Spleen (tissue), 11 donors: ENCODE measurements around the gene RPRD2. TPM values are rescaled to one million over a fixed set of nuclear protein-coding genes. Genes with fewer than 3 reads are reported as not detected.

Source experiments
- DNase-seq: peaks from one replicate; pipeline ENCODE4 v3.0.0-alpha.2; 2020
- H3K27ac ChIP-seq, 8 donors: fragments of 200-600 bp; sonication (generic) in 7 of 8; 1 replicate in 4 of 8; 2 replicates in 4 of 8; pipeline versions ENCODE4 v1.5.0 to v1.8.0; 2016 to 2021; ENCODE audit warnings: inconsistent platforms in 4 of 8, mild to moderate bottlenecking in 4 of 8, moderate library complexity in 1 of 8
- H3K27me3 ChIP-seq, 7 donors: fragments of 200-600 bp; sonication (generic) in 6 of 7; replicated peaks in 1 of 7; 1 replicate in 4 of 7; 2 replicates in 3 of 7; pipeline versions ENCODE4 v1.5.0 to v1.8.0; 2016 to 2021; ENCODE audit warnings: inconsistent platforms in 3 of 7, mild to moderate bottlenecking in 1 of 7
- H3K36me3 ChIP-seq, 6 donors: fragments of 200-600 bp; sonication (generic) in 5 of 6; 1 replicate in 4 of 6; 2 replicates in 2 of 6; pipeline versions ENCODE4 v1.5.0 to v1.8.0; 2016 to 2021; ENCODE audit warnings: inconsistent platforms in 2 of 6
- H3K4me1 ChIP-seq, 6 donors: fragments of 200-600 bp; sonication (generic) in 5 of 6; 1 replicate in 3 of 6; 2 replicates in 3 of 6; pipeline versions ENCODE4 v1.5.0 to v1.8.0; 2016 to 2021; ENCODE audit warnings: inconsistent platforms in 3 of 6
- H3K4me3 ChIP-seq, 8 donors: fragments of 200-600 bp; sonication (generic) in 7 of 8; 1 replicate in 4 of 8; 2 replicates in 4 of 8; pipeline versions ENCODE4 v1.5.0 to v1.8.0; 2016 to 2021; ENCODE audit warnings: inconsistent platforms in 4 of 8, mild to moderate bottlenecking in 4 of 8, moderate library complexity in 2 of 8
- H3K9me3 ChIP-seq, 8 donors: fragments of 200-600 bp; sonication (generic) in 7 of 8; 1 replicate in 4 of 8; 2 replicates in 4 of 8; pipeline versions ENCODE4 v1.5.0 to v1.8.0; 2016 to 2021; ENCODE audit warnings: inconsistent platforms in 4 of 8
- POLR2A ChIP-seq, 3 donors: fragments of 450-650 bp; IDR thresholded peaks; one replicate each; pipeline ENCODE4 v1.5.1; 2017; ENCODE audit warnings: antibody characterized with exemption in 3 of 3, mild to moderate bottlenecking in 1 of 3
- POLR2AphosphoS5 ChIP-seq, 3 donors: sonication (generic); formaldehyde crosslinking; IDR thresholded peaks; one replicate each; pipeline ENCODE4 v1.5.1; 2017; ENCODE audit warnings: antibody characterized with exemption in 3 of 3
- WGBS, 5 donors: extraction: QIAGEN DNeasy Blood & Tissue Kit in 3 of 5; methylation state at CpG; one replicate each; pipeline versions ENCODE4 v1.1.5 to v1.1.7; 2013 to 2018; 5-methylcytosine and 5-hydroxymethylcytosine counted together
- intact Hi-C: fragments of 100-400 bp; cut with DNase I; formaldehyde crosslinking; loops from one replicate; pipeline ENCODE4 v1.15.0; 2023; ENCODE audit warnings: low total_unique reads
- polyA plus RNA-seq, 3 donors: library from polyadenylated mRNA; stranded (reverse); fragments of 200-250 nt; gene quantifications; one replicate each; pipeline ENCODE4 v1.2.1, GENCODE V29; 2013
- total RNA-seq, 7 donors: library from RNA; depleted of rRNA in 3 of 7; stranded (reverse); fragments of >200 nt in 3 of 7; fragmentation: NEBNext Ultra II Directional in 4 of 7; extraction: Animal tissue kit (Norgen Biotek cat#: 25700) in 4 of 7; gene quantifications; one replicate each; pipeline versions ENCODE4 v1.1.0 to v1.2.1, GENCODE V29; 2016 to 2021
- TF ChIP-seq, protein P1 (sequence below), 11 experiments: fragments of 200-600 bp in 7 of 11; fragments of 450-650 bp in 4 of 11; sonication (generic) in 4 of 11; IDR thresholded peaks in 8 of 11; conservative IDR thresholded peaks in 3 of 11; 1 replicate in 7 of 11; 2 replicates in 4 of 11; pipeline versions ENCODE4 v1.4.0 to v1.8.0; 2016 to 2021; ENCODE audit warnings: antibody characterized with exemption in 11 of 11, inconsistent platforms in 4 of 11, mild to moderate bottlenecking in 1 of 11
- donor health status: healthy with polysubstance abuse.
- donor health status: DM: no; HTN: no; CAD: no; lungs with moderate emphysema.
- donor health status: DM: no; HTN: no; CAD: no.
- donor health status: Bipolar disorder and iron deficiency.
- donor health status: healthy.
- donor health status: DM: no; HTN: no; CAD: no.
- donor health status: DM: yes; HTN: yes; CAD: no.

RPRD2 gene
- total and polyA plus RNA-seq, 10 donors = 3.8 to 42.4 (median 29.5) TPM

DNA sequence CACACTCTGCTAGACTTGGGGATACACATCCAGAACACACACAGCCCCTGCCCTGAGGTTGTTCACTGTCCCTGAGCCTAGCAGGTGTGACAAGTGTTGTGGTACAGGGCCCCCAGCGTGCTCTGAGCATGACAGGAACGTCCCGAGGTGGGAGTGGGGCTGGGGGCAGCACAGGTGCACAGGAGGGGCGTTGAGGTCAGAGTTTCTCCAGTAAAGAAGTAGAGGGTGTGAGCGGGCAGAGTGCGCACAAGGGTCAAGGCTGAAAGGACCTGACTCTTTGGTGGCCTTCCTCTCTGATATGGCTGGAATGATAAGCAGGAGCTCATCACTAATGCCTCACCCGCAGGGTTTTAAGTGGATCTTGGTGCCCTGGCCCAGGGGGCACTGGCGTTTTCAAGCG, 150.3 kb downstream of the RPRD2 start:
- H3K9me3 ChIP-seq = no peaks in the 10 kb centered on the region
- H3K27me3 ChIP-seq = no peaks in the 10 kb centered on the region
- TF ChIP-seq POLR2A (IDR thresholded peaks at IDR 0.05) (no peak), POLR2AphosphoS5 (IDR thresholded peaks at IDR 0.05) (no peak)
- TF ChIP-seq, protein P1, sequence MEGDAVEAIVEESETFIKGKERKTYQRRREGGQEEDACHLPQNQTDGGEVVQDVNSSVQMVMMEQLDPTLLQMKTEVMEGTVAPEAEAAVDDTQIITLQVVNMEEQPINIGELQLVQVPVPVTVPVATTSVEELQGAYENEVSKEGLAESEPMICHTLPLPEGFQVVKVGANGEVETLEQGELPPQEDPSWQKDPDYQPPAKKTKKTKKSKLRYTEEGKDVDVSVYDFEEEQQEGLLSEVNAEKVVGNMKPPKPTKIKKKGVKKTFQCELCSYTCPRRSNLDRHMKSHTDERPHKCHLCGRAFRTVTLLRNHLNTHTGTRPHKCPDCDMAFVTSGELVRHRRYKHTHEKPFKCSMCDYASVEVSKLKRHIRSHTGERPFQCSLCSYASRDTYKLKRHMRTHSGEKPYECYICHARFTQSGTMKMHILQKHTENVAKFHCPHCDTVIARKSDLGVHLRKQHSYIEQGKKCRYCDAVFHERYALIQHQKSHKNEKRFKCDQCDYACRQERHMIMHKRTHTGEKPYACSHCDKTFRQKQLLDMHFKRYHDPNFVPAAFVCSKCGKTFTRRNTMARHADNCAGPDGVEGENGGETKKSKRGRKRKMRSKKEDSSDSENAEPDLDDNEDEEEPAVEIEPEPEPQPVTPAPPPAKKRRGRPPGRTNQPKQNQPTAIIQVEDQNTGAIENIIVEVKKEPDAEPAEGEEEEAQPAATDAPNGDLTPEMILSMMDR (IDR thresholded peaks at IDR 0.05 in 8 of 11, conservative IDR thresholded peaks at IDR 0.05 in 3 of 11) = no peak
- intact Hi-C loops = no loop called here
- WGBS, 5 donors = 83 to 90% (median 85%) methylated on average over 6 to 9 of the region's 9 CpGs
- no peak overlapping the region for H3K27ac ChIP-seq
- H3K4me1 ChIP-seq = peaks cover 7 to 35% (median 20%) of the 10 kb centered on the region in 6 donors
- peak; percentile 59 for DNase-seq
- peaks cover 0 to 17% (median 0%) of the 10 kb centered on the region in 6 donors for H3K36me3 ChIP-seq
- peak overlapping the region in 1 of 8 donors; percentile 91 for H3K4me3 ChIP-seq

- Histone ChIP-seq H3K9me3 (no peaks in the 10 kb centered on the region), H3K27ac (peak overlapping the region; percentile 63 to 90 (median 80)), H3K27me3 (no peaks in the 10 kb centered on the region), H3K36me3 (peaks cover 0 to 17% (median 0%) of the 10 kb centered on the region in 6 donors), H3K4me1 (peaks cover 7 to 34% (median 20%) of the 10 kb centered on the region in 6 donors), H3K4me3 (peak overlapping the region; percentile 57 to 91 (median 64))
- TF ChIP-seq POLR2AphosphoS5 (IDR thresholded peaks at IDR 0.05) (no peak), POLR2A (IDR thresholded peaks at IDR 0.05) (no peak)
- TF ChIP-seq, protein P1 (IDR thresholded peaks at IDR 0.05 in 8 of 11, conservative IDR thresholded peaks at IDR 0.05 in 3 of 11) = no peak
- intact Hi-C loops = no loop called here
- peak; percentile 81 for DNase-seq
- 30 to 40% (median 34%) methylated on average over 21 of the region's 21 CpGs for WGBS, 5 donors
Observed at GRCh38 chr1:150514913-150515327, 151.0 kb downstream of the RPRD2 start.

- peak; percentile 99 for DNase-seq
- Histone ChIP-seq H3K9me3 (no peaks in the 10 kb centered on the region), H3K36me3 (peaks cover 0 to 17% (median 0%) of the 10 kb centered on the region in 6 donors), H3K4me3 (peak within 1 kb of the TSS; percentile 57 to 91 (median 64)), H3K27me3 (no peaks in the 10 kb centered on the region), H3K4me1 (peaks cover 7 to 34% (median 20%) of the 10 kb centered on the region in 6 donors), H3K27ac (peak within 1 kb of the TSS; percentile 63 to 90 (median 80))
- WGBS, 5 donors = 0 to 1% (median 1%) methylated on average over 40 to 54 of the region's 54 CpGs
- intact Hi-C loops = no loop called here
- TF ChIP-seq POLR2AphosphoS5 (IDR thresholded peaks at IDR 0.05) (peak; percentile 81 to 87 (median 87)), POLR2A (IDR thresholded peaks at IDR 0.05) (no peak)
- TF ChIP-seq, protein P1 (IDR thresholded peaks at IDR 0.05 in 8 of 11, conservative IDR thresholded peaks at IDR 0.05 in 3 of 11) = peak in 5 of 11 experiments; percentile 14 to 41 (median 21)
Observed at GRCh38 chr1:150515328-150516049, 151.5 kb downstream of the RPRD2 start, which contains the start of gene FALEC. TSS of gene FALEC (plus strand) at chr1:150515752.

DNA sequence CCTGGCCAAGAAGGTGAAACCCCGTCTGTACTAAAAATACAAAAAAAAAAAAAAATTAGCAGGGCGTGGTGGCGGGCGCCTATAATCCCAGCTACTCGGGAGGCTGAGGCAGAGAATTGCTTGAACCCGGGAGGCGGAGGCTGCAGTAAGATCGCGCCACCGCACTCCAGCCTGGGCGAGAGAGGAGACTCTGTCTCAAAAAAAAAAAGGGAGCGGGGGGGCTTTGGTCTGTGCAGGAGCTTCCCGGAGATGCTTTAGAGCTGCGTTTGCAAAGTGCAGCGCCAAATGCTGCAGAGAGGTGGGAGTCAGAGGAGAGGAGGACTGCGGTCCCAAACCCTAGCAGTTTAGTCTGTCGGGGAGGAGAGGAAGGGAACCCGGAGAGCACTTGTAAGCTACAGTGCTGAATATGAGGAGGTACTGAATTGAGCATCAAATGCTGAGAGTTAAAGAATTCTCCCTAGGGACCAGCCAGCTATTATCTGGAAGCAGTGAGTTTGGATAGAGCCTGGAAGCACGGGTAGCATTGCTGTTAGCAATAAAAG, 152.2 kb downstream of the RPRD2 start:
- H3K4me1 ChIP-seq = peaks cover 7 to 34% (median 20%) of the 10 kb centered on the region in 6 donors
- H3K9me3 ChIP-seq = no peaks in the 10 kb centered on the region
- intact Hi-C loops = no loop called here
- WGBS, 5 donors = 1 to 3% (median 2%) methylated on average over 19 of the region's 19 CpGs
- DNase-seq = peak; percentile 70
- H3K27ac ChIP-seq = peak overlapping the region in 7 of 8 donors; percentile 70 to 90 (median 81)
- TF ChIP-seq, protein P1 (IDR thresholded peaks at IDR 0.05 in 8 of 11, conservative IDR thresholded peaks at IDR 0.05 in 3 of 11) = peak in 1 of 11 experiments; percentile 0
- TF ChIP-seq POLR2AphosphoS5 (IDR thresholded peaks at IDR 0.05) (no peak), POLR2A (IDR thresholded peaks at IDR 0.05) (no peak)
- no peaks in the 10 kb centered on the region for H3K27me3 ChIP-seq
- peak overlapping the region; percentile 57 to 91 (median 64) for H3K4me3 ChIP-seq
- peaks cover 0 to 16% (median 0%) of the 10 kb centered on the region in 6 donors for H3K36me3 ChIP-seq
